SK-N-SH (cell line): ENCODE measurements around the gene FBLN7. TPM values are rescaled to one million over a fixed set of nuclear protein-coding genes. Genes with fewer than 3 reads are reported as not detected.
A peak's percentile ranks its signal among the peaks of the same experiment; 100 is the strongest.

Source experiments
- CTCF ChIA-PET: fragments of 300-600, 350-600 bp; formaldehyde crosslinking; extraction: SDS; loops from one replicate; lab custom pipeline; 2021; lab: Yijun Ruan, JAX
- POLR2A ChIA-PET: fragments of 350-600 bp; sonication (Branson Sonifier 250); formaldehyde crosslinking; extraction: SDS; loops from one replicate; lab custom pipeline; 2020; ENCODE audit warnings: antibody characterized with exemption, inconsistent platforms; lab: Yijun Ruan, JAX
- DNase-seq: peaks from one replicate; pipeline ENCODE4 v3.0.0; 2012
- H2AFZ ChIP-seq: fragments of 200-600 bp; sonication (generic); 2 replicates; pipeline ENCODE4 v1.8.1; 2016; ENCODE audit warnings: antibody characterized with exemption, mild to moderate bottlenecking, low read depth
- H3F3A ChIP-seq: fragments of 200-600 bp; sonication (generic); replicated peaks from 2 replicates; pipeline ENCODE3; 2016; ENCODE audit warnings: antibody characterized with exemption, mild to moderate bottlenecking; ENCODE audit not compliant: insufficient read depth
- H3K27ac ChIP-seq, 2 experiments: fragments of 200-500 bp in 1 of 2; fragments of 200-600 bp in 1 of 2; sonication (Bioruptor generic) in 1 of 2; sonication (generic), shearing (Covaris generic) in 1 of 2; 2 replicates each; pipeline versions ENCODE4 v1.5.1 to v1.6.1; 2014 to 2016; ENCODE audit warnings: low read depth in 2 of 2, inconsistent platforms in 1 of 2, low read length in 1 of 2, mild to moderate bottlenecking in 1 of 2, mixed read lengths in 1 of 2
- H3K27me3 ChIP-seq: fragments of 200-600 bp; sonication (generic), shearing (Covaris generic); 2 replicates; pipeline ENCODE4 v1.6.1; 2016; ENCODE audit warnings: mixed run types; ENCODE audit not compliant: insufficient read depth
- H3K36me3 ChIP-seq, 2 experiments: fragments of 200-500 bp in 1 of 2; fragments of 200-600 bp in 1 of 2; sonication (Bioruptor generic) in 1 of 2; sonication (generic) in 1 of 2; replicated peaks in 1 of 2; 2 replicates each; pipeline versions ENCODE3 to v1.5.1; 2014 to 2016; ENCODE audit warnings: low read length in 1 of 2, mild to moderate bottlenecking in 1 of 2; ENCODE audit not compliant: insufficient read depth in 2 of 2, control insufficient read depth in 1 of 2
- H3K4me1 ChIP-seq, 2 experiments: fragments of 200-500 bp in 1 of 2; fragments of 200-600 bp in 1 of 2; sonication (Bioruptor generic) in 1 of 2; sonication (generic), shearing (Covaris generic) in 1 of 2; 2 replicates each; pipeline versions ENCODE4 v1.5.1 to v1.6.1; 2014 to 2016; ENCODE audit warnings: low read depth in 1 of 2, low read length in 1 of 2, mixed run types in 1 of 2; ENCODE audit not compliant: insufficient read depth in 2 of 2, control insufficient read depth in 1 of 2
- H3K4me2 ChIP-seq: fragments of 200-600 bp; sonication (generic), shearing (Covaris generic); 2 replicates; pipeline ENCODE4 v1.6.1; 2017; ENCODE audit warnings: mixed run types
- H3K4me3 ChIP-seq, 2 experiments: fragments of 200-500 bp in 1 of 2; fragments of 200-600 bp in 1 of 2; sonication (Bioruptor generic) in 1 of 2; sonication (generic), shearing (Covaris generic) in 1 of 2; 2 replicates each; pipeline versions ENCODE4 v1.5.1 to v1.8.1; 2014 to 2016; ENCODE audit warnings: low read depth in 2 of 2, inconsistent platforms in 1 of 2, low read length in 1 of 2, mild to moderate bottlenecking in 1 of 2, mixed read lengths in 1 of 2, moderate library complexity in 1 of 2
- H3K79me2 ChIP-seq: fragments of 200-600 bp; sonication (generic); 2 replicates; pipeline ENCODE4 v1.8.1; 2017; ENCODE audit warnings: mild to moderate bottlenecking; ENCODE audit not compliant: insufficient read depth
- H3K9ac ChIP-seq: fragments of 200-600 bp; sonication (generic); 2 replicates; pipeline ENCODE4 v1.6.1; 2017; ENCODE audit warnings: mixed run types
- H3K9me2 ChIP-seq: fragments of 200-600 bp; sonication (generic); 2 replicates; pipeline ENCODE4 v1.6.1; 2017; ENCODE audit warnings: mixed run types
- H3K9me3 ChIP-seq: fragments of 200-600 bp; sonication (generic); 2 replicates; pipeline ENCODE4 v1.6.1; 2017; ENCODE audit warnings: mixed run types, mild to moderate bottlenecking, moderate library complexity
- H4K20me1 ChIP-seq: fragments of 200-600 bp; sonication (generic); 2 replicates; pipeline ENCODE4 v1.6.1; 2017; ENCODE audit warnings: mild to moderate bottlenecking, mixed run types; ENCODE audit not compliant: insufficient read depth
- CHD2 ChIP-seq: fragments of 150-350 bp; IDR thresholded peaks from 2 replicates; pipeline ENCODE4 v1.6.1; 2018; ENCODE audit warnings: low read length; ENCODE audit not compliant: partially characterized antibody
- ELF1 ChIP-seq: IDR thresholded peaks from 2 replicates; pipeline ENCODE4 v1.4.0; 2012
- EP300 ChIP-seq, 2 experiments: IDR thresholded peaks; 2 replicates each; pipeline versions ENCODE4 v1.4.0 to v1.6.1; 2012; ENCODE audit warnings: borderline replicate concordance in 1 of 2, low read depth in 1 of 2, low read length in 1 of 2
- FOSL2 ChIP-seq: IDR thresholded peaks from 2 replicates; pipeline ENCODE4 v1.4.0; 2012; ENCODE audit warnings: low read depth, mild to moderate bottlenecking, moderate library complexity, borderline replicate concordance
- FOXJ3 ChIP-seq: sonication (generic); formaldehyde crosslinking; IDR thresholded peaks from 2 replicates; pipeline ENCODE4 v1.5.1; 2020; ENCODE audit warnings: mild to moderate bottlenecking, missing genetic modification reagents
- FOXM1 ChIP-seq: IDR thresholded peaks from 2 replicates; pipeline ENCODE4 v1.4.0; 2012; ENCODE audit warnings: low read depth, mild to moderate bottlenecking
- GABPA ChIP-seq: IDR thresholded peaks from 2 replicates; pipeline ENCODE4 v1.4.0; 2012; ENCODE audit warnings: low read depth, mild to moderate bottlenecking
- GATA2 ChIP-seq: sonication (generic); formaldehyde crosslinking; IDR thresholded peaks from 2 replicates; pipeline ENCODE4 v1.5.0; 2020; ENCODE audit warnings: mild to moderate bottlenecking, missing genetic modification reagents
- JUND ChIP-seq: IDR thresholded peaks from 2 replicates; pipeline ENCODE4 v1.4.0; 2012
- MEF2A ChIP-seq: IDR thresholded peaks from 2 replicates; pipeline ENCODE4 v1.4.0; 2012; ENCODE audit warnings: low read depth, borderline replicate concordance
- MXI1 ChIP-seq: IDR thresholded peaks from 2 replicates; pipeline ENCODE4 v1.6.1; 2012; ENCODE audit warnings: mild to moderate bottlenecking, low read depth, low read length, improper control_type of control experiment
- NFIC ChIP-seq: IDR thresholded peaks from 2 replicates; pipeline ENCODE4 v1.4.0; 2012; ENCODE audit warnings: borderline replicate concordance
- NRF1 ChIP-seq: IDR thresholded peaks from 2 replicates; pipeline ENCODE4 v1.6.1; 2012; ENCODE audit warnings: low read depth, mild to moderate bottlenecking, low read length
- POLR2AphosphoS5 ChIP-seq: IDR thresholded peaks from 2 replicates; pipeline ENCODE4 v1.6.1; 2012; ENCODE audit warnings: low read depth, low read length
- RAD21 ChIP-seq: IDR thresholded peaks from 2 replicates; pipeline ENCODE4 v1.6.1; 2012; ENCODE audit warnings: mild to moderate bottlenecking, low read length
- RCOR1 ChIP-seq: fragments of 150-350 bp; IDR thresholded peaks from 2 replicates; pipeline ENCODE4 v1.6.1; 2017; ENCODE audit warnings: antibody characterized with exemption, low read length
- RFX5 ChIP-seq: IDR thresholded peaks from 2 replicates; pipeline ENCODE4 v1.6.1; 2012; ENCODE audit warnings: mild to moderate bottlenecking, improper control_type of control experiment, low read length
- RXRA ChIP-seq: IDR thresholded peaks from 2 replicates; pipeline ENCODE4 v1.4.0; 2012; ENCODE audit warnings: low read depth, mild to moderate bottlenecking, borderline replicate concordance
- SIN3A ChIP-seq: IDR thresholded peaks from 2 replicates; pipeline ENCODE4 v1.6.1; 2012; ENCODE audit warnings: low read depth, mild to moderate bottlenecking, low read length, moderate library complexity, borderline replicate concordance
- SMC3 ChIP-seq: IDR thresholded peaks from 2 replicates; pipeline ENCODE4 v1.6.1; 2012; ENCODE audit warnings: low read depth, low read length, improper control_type of control experiment
- TAF1 ChIP-seq: IDR thresholded peaks from 2 replicates; pipeline ENCODE4 v1.6.1; 2012; ENCODE audit warnings: low read depth, mild to moderate bottlenecking, low read length, moderate library complexity, borderline replicate concordance
- TCF12 ChIP-seq: IDR thresholded peaks from 2 replicates; pipeline ENCODE4 v1.4.0; 2012
- TEAD4 ChIP-seq: IDR thresholded peaks from 2 replicates; pipeline ENCODE4 v1.4.0; 2012; ENCODE audit warnings: mild to moderate bottlenecking, borderline replicate concordance; ENCODE audit not compliant: insufficient read depth
- YY1 ChIP-seq: IDR thresholded peaks from 2 replicates; pipeline ENCODE4 v1.4.0; 2012; ENCODE audit warnings: low read depth, mild to moderate bottlenecking
- ZBTB33 ChIP-seq: IDR thresholded peaks from 2 replicates; pipeline ENCODE4 v1.4.0; 2012; ENCODE audit warnings: low read depth, borderline replicate concordance
- WGBS: methylation state at CpG from one replicate; pipeline ENCODE4 v1.1.6; 2017; ENCODE audit warnings: low lambda C conversion rate; 5-methylcytosine and 5-hydroxymethylcytosine counted together
- polyA plus RNA-seq, 3 experiments: library from polyadenylated mRNA; depleted of rRNA; stranded (reverse); fragments of >200 nt; gene quantifications; 2 replicates each; pipeline ENCODE4 v1.2.3, GENCODE V29; 2012
- TF ChIP-seq, protein P1 (sequence below): IDR thresholded peaks from 2 replicates; pipeline ENCODE4 v1.4.0; 2012; ENCODE audit warnings: low read depth
- TF ChIP-seq, protein P2 (sequence below): IDR thresholded peaks from 2 replicates; pipeline ENCODE4; 2012
- TF ChIP-seq, protein P3 (sequence below): IDR thresholded peaks from 2 replicates; pipeline ENCODE4 v1.4.0; 2012; ENCODE audit warnings: low read depth, borderline replicate concordance
- TF ChIP-seq, protein P4 (sequence below): fragments of 150-350 bp; IDR thresholded peaks from 2 replicates; pipeline ENCODE4 v1.6.1; 2017; ENCODE audit warnings: antibody characterized with exemption, low read length, low read depth, borderline replicate concordance
- TF ChIP-seq, protein P5 (sequence below): fragments of 150-350 bp; IDR thresholded peaks from 2 replicates; pipeline ENCODE4 v1.6.1; 2016; ENCODE audit warnings: mild to moderate bottlenecking, low read depth, low read length

FBLN7 gene
- polyA plus RNA-seq, 1 of the 3 experiments (the other 2 are of a cell fraction): 4.4 TPM

DNA sequence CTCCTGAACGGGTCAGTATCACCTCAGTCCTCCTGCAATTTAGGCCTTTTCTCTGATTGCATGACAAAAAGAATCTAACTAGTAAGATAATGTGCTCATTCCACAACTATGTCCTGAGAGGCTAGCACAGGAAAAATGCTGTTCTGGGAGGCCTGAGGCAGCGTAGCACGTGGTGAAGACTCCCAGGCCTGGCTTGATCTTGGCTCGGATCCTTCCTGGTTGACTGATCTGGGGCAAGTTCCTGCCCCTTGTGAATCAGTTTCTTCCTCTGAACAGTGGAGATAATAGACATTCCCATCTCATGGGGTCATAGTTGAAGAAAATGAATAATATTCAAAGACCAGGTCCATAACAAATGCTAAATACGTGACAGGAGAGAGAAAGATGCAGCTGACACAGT lies 12.3 kb downstream of the FBLN7 start:
- 41% methylated on average over 5 of the region's 5 CpGs for WGBS
- peak overlapping the region; percentile 11 for H3K9ac ChIP-seq
- H3K36me3 ChIP-seq: no peaks in the 10 kb centered on the region
- H3K79me2 ChIP-seq: no peaks in the 10 kb centered on the region
- ChIA-PET CTCF (no interaction called here), POLR2A (no interaction called here)
- no peaks in the 10 kb centered on the region for H3K27me3 ChIP-seq
- H3K27ac ChIP-seq: peak overlapping the region in 1 of 2 experiments; percentile 73; a peak in 3 of 4 replicates
- no peaks in the 10 kb centered on the region for H3K9me3 ChIP-seq
- DNase-seq: no peak
- H3K9me2 ChIP-seq: no peaks in the 10 kb centered on the region
- no peaks in the 10 kb centered on the region for H4K20me1 ChIP-seq
- peaks cover 6% of the 10 kb centered on the region in 2 experiments; a peak in 2 of 4 replicates for H3K4me1 ChIP-seq
- peak overlapping the region; percentile 12; the same call in 1 of the 2 replicates for H3K4me2 ChIP-seq
- no peak overlapping the region for H3K4me3 ChIP-seq
- peak overlapping the region; percentile 56; the same call in 1 of the 2 replicates for H2AFZ ChIP-seq
- H3F3A ChIP-seq: peaks cover 3% of the 10 kb centered on the region
- TF ChIP-seq CHD2 (no peak), MEF2A (no peak), ELF1 (0 out of 2 replicates have a peak, but pooled peaks have one; percentile 36), MXI1 (no peak), ZBTB33 (no peak), TAF1 (no peak), TEAD4 (no peak), FOXM1 (no peak), SIN3A (no peak), RAD21 (no peak), NRF1 (no peak), FOSL2 (peak; percentile 52; the same call in 1 of the 2 replicates), FOXJ3 (CRISPR knock-in tag) (no peak), JUND (0 out of 2 replicates have a peak, but pooled peaks have one; percentile 31), YY1 (no peak), EP300 (IDR thresholded peaks at IDR 0.05; ENCODE audit: borderline replicate concordance in 1 of 2, low read depth in 1 of 2, low read length in 1 of 2) (no peak; a peak in 1 of 4 replicates), GATA2 (CRISPR knock-in tag) (no peak), GABPA (no peak), TCF12 (peak; percentile 58), RXRA (no peak), POLR2AphosphoS5 (no peak), RCOR1 (no peak), NFIC (peak; percentile 70), SMC3 (no peak), RFX5 (no peak)
- TF ChIP-seq, protein P1, sequence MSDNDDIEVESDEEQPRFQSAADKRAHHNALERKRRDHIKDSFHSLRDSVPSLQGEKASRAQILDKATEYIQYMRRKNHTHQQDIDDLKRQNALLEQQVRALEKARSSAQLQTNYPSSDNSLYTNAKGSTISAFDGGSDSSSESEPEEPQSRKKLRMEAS: peak; percentile 99
- TF ChIP-seq, protein P2, sequence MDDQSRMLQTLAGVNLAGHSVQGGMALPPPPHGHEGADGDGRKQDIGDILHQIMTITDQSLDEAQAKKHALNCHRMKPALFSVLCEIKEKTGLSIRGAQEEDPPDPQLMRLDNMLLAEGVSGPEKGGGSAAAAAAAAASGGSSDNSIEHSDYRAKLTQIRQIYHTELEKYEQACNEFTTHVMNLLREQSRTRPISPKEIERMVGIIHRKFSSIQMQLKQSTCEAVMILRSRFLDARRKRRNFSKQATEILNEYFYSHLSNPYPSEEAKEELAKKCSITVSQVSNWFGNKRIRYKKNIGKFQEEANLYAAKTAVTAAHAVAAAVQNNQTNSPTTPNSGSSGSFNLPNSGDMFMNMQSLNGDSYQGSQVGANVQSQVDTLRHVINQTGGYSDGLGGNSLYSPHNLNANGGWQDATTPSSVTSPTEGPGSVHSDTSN: peak; percentile 46
- TF ChIP-seq, protein P3, sequence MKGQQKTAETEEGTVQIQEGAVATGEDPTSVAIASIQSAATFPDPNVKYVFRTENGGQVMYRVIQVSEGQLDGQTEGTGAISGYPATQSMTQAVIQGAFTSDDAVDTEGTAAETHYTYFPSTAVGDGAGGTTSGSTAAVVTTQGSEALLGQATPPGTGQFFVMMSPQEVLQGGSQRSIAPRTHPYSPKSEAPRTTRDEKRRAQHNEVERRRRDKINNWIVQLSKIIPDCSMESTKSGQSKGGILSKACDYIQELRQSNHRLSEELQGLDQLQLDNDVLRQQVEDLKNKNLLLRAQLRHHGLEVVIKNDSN: peak; percentile 58; the same call in 1 of the 2 replicates
- TF ChIP-seq, protein P4, sequence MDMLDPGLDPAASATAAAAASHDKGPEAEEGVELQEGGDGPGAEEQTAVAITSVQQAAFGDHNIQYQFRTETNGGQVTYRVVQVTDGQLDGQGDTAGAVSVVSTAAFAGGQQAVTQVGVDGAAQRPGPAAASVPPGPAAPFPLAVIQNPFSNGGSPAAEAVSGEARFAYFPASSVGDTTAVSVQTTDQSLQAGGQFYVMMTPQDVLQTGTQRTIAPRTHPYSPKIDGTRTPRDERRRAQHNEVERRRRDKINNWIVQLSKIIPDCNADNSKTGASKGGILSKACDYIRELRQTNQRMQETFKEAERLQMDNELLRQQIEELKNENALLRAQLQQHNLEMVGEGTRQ: no peak
- TF ChIP-seq, protein P5, sequence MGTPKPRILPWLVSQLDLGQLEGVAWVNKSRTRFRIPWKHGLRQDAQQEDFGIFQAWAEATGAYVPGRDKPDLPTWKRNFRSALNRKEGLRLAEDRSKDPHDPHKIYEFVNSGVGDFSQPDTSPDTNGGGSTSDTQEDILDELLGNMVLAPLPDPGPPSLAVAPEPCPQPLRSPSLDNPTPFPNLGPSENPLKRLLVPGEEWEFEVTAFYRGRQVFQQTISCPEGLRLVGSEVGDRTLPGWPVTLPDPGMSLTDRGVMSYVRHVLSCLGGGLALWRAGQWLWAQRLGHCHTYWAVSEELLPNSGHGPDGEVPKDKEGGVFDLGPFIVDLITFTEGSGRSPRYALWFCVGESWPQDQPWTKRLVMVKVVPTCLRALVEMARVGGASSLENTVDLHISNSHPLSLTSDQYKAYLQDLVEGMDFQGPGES: no peak
